HG03135 (cell line): ENCODE measurements around the gene LRRC47.

Source experiments
- ATAC-seq: cut with Tn5 transposase; IDR thresholded peaks from one replicate; pipeline ENCODE4 v1.9.1; 2021; ENCODE audit warnings: mild to moderate bottlenecking, moderate library complexity; ENCODE audit not compliant: unreplicated experiment

The LRRC47 gene

DNA sequence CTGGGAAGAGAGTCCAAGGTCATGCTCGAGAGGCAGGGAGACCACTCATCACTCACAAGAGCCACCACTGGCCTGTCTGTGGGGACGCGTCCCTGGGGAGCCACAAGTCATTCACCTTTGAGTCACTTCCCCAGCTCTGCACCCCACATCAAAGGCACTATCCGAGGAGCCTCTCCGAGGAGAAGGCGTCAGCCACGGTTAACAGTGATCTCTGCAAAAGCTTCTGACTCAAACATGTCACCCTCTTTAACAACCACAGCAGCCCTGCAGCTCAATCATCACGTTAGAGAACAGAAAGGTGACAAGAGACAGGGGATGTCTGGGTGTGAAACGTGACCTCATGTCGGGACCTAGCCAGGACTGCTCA is 9.0 kb downstream of the LRRC47 start:
- no peak for ATAC-seq

DNA sequence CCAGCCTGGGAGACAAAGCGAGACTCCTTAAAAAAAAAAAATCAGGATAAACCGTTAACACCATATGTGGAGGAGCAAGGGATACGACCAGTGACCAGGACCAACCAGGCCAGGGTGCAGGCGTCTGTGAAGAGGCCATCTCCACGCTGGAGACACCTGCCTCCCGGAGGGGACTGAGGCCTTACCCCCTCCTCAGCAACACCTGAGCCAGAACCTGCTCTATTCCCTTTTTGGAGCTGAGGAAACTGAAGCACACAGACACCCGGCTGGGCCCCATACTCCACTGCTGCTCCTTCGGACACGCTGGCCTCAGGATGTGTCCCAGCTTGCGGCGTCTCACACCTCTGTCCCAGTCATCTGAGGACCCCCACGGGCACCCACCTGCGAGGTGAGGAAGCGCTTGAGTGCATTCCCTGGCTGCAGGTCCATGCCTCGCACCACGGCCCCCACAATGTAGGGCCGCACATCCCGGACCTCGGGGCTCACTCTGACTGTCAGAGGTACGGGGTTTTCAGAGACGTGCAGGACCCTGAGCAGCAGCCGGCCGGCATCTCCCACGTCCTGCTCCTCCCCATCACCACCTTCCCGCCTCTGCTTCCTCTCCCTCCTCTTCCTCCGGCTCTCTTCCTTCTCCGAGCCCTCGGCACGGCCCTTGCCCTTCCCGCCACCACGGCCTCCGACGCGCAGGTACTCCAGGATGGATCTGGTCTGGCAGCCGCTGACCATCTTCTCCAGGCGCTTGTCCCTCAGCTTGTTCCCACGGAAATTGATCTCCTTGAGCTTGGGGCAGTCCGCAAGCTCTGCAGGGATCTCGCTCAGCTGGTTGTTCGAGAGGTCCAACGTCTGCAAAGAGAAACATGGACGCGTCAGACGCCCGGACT is 9.6 kb downstream of the LRRC47 start:
- no peak for ATAC-seq

DNA sequence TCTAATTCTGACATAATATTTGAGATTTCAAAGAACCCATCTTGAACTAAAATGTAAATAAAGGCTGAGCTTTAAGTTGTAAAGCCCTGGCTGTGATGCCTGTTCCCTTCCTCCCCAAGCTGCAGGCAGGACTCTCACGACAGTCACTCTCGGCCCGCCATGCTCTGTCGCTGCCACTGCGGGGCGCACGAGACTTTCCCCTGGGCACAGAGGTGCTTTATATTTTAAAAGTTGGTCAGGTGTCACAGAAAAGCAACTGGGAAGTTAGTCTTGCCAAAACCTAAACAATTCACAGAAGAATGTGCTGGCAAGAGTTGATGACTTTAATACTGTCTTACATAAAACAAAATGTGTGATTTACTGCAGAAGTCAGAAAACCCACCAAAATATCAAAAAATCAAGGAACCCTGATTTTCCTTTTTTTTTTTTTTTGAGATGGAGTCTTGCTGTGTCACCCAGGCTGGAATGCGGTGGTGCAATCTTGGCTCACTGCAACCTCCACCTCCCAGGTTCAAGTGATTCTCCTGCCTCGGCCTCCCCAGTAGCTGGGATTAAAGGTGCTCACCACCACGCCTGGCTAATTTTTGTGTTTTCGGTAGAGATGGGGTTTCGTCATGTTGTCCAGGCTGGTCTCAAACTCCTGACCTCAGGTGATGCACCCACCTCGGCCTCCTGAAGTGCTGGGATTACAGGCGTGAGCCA is 10.7 kb downstream of the LRRC47 start:
- ATAC-seq, result no peak

DNA sequence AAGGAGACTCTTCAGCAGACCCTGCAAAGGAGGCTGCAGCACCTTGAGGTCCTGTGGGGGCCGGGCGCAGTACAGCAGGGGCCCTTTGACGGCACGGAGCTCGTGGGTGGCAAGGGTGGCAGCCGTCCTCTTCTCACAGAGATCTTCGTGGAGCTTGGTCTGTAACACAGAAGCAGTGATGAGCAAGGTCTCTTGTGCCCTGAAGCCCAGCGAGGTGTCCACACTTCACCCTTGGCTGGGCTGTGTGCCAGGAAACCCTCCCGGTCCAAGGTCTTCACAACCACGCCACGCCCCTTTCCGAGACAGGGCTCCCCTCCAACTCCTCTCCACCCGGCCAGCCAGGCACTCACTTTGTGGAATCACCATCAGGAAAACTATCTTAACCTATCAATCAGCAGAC is 11.3 kb downstream of the LRRC47 start:
- no peak for ATAC-seq

DNA sequence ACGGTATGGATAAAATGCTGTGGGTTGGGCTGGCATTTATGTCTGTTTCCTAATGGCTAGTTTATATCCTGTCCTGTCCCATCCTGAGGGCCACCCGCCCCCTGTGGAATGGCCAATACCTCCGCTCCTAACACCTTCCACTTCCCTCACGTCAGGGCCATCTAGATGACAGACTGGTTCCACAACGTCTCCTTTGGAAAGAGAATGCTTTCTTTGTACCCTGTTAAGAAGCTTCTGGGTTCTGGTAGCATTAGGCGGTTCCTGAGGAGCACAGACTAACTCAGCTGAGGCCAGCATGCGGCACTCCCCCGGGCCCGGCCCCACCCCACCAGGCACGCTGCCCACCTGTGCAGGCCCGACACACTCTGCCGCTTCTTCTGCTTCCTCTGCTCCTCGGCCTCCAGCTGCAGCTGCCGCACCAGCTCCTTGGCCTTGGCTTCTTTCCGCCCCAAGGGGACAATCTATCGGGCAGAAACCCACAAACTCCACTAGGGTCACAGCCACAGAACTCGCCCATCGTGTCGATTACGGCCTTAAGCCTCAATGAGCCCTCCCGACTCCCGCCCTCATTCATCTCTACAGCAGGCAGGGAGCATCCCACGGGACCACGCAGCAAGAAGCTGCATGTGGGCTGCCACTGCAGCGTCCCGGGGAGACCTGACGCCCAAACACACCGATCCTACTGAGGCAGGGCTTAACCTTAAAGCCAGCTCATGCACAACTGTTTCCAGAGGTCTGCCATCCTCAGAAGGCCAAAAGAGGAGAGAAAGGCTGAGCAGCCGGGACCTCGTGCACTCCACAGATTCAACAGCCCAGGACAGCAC is 12.4 kb downstream of the LRRC47 start:
- ATAC-seq, result no peak

DNA sequence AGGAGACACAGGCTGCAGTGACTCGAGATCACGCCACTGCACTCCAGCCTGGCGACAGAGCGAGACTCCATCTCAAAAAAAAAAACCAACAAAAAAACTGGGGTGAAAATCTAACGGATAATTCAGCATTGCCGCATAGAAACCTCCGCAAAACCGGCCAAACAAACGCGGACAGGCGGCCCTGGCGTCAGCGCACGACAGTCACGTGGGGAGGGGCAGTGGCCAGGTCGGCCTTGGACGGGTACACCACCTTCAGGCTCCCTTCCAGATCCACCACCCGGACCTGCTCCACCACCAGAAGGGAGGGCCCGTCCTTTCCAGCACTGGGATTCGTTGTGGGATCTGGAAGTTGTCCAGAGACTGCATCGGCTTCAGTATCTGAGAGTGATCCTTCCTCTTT is 15.4 kb downstream of the LRRC47 start:
- ATAC-seq, result no peak

DNA sequence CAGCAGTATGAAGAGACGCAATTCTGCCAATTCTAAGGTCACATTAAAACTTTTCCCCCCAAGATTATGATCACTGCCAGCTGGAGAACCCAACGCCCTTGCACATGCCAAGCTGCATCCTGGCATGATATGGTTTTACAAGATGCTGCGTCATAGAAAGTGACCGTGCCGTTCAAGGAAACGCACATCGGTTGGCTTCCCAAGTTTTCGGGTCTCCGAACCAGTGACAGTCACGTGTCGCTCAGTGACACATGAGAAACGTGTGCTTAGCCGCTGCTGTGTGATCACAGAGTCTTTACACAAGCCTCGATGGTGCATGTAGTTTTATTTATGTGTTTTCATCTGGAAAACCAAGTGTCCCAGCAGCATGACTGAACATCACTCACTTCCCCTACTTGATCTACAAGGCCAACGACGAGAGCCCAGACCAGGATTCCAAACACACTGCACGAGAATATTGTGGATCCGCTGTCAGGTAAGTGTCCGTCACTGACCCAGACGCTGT is 16.3 kb downstream of the LRRC47 start:
- no peak for ATAC-seq

DNA sequence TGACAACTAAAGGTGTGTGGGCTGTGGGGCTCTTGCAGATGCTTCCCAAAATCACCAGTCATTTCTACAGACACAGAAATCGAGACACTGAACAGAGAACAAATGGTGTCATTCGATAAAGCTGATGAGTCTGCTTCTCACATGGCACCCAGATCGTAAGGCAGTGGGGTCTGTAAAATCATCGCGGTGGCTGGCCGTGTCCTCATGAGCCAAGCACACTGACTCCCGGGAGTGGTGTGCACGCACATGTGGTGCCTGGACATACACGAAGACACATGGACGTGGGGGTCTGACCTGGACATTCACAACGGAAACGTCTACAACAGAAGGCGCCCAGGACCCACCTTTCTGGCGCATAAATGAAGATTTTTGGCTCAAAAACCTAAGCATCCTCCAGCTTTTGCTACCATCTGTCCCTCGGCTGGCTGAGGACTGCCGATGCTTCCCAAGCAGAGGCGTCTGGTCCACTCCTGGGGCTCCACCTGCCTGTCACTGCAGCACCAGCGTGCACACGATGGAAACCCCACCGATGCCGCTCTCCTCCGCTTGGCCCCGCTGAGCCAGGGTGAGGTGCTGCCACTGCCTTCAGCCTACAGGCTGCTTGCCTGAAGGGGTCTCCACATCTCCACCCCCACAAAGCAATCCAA is 16.9 kb downstream of the LRRC47 start:
- no peak for ATAC-seq

DNA sequence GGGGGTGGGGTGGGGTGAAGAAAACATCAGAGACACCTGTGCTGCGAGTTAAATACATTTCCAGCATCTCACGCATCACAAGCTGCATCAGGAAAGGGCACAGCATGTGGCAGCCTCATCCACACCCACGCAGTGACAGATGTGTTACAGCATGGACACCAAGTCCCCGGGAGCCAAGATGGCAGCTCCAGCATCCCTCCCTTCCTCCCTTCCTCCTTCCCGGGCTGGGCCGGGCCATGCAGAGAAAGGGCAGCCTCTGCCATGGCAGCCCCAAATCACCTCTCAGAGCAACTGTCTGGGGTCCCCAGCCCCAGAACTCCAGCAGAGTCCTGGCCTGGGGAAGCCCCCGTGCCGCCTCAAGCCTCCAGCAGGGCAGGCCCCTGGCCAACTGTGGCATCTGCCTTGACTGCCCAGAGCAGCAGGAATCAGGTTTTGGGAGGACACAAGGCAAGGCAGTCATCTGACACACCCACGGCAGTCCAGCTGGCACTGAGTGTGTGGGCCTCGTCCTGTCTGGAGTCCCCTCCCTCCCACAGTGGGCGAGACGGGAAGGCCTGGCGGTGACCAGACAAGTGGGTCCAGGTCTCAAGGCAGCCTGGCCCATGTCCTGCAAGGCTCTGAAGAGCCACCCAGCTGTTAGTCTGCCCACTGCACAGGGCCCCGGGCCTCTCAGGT is 17.6 kb downstream of the LRRC47 start:
- no peak for ATAC-seq

DNA sequence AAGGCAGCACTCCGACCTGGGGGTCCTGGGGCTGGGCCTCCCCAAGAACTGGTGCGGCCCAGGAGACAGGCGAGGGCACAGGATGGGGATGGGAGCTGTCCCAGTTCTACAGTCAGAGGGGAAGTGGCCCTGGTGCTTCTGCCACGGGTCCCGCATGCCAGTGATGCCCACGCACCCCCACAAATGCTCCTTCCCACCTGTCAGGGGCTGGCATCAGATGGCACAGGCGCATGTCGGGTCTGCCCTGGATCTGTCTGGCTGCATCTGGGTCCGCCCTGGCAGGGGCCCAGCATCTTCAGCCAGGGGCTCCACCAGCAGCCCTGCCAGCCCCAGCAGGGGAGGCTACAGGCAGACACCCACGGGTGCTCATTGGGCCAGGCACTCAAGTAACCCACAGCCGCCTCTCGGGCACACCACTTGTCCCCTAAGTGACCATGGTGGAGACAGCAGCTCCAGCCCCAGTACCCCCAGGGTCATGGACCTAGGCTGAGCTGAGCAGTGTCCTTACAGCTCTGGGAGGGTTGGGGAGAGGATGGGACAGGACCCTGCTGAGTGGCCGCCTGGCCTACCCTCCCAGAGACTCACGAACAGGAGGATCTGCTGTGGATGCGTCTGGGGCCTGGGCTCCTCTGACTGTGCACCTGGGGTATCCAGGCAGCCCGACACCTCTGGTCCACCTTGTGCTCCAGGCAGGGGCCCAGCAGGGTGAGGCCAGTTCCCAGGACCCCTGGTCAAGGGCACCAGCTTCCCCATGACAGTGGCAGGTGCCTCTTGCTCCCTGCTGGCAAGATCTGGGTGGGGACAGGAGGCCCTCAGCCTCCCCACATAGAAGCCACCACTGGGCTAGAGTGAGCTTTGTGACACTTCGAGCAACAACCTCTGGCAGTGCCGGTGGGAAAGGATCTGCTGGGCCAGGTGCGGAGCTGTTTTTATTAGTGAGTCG is 18.4 kb downstream of the LRRC47 start:
- ATAC-seq, result no peak

DNA sequence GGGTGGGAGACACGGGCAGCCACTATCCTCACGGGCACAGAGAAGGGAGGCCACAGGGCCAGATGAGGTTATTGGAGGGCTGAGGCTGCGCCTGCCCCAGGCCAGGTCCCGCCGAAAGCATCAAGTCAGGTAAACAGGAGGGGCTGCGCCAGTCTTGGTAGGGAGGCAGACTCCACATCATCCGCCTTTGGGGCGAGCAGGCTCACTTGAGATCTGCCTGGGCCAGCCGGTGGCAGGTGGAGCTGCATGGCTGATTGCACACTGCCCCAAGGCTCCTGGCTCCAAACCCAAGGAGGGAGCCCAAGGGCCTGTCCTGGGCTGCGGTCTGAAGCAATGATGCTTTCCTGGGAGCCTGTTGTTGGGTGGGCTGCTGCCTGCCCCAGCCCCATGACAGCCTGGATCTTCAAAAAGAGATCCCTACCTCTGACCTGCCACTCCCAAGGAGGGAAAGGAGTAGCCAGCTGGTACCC is 19.2 kb downstream of the LRRC47 start:
- no peak for ATAC-seq

DNA sequence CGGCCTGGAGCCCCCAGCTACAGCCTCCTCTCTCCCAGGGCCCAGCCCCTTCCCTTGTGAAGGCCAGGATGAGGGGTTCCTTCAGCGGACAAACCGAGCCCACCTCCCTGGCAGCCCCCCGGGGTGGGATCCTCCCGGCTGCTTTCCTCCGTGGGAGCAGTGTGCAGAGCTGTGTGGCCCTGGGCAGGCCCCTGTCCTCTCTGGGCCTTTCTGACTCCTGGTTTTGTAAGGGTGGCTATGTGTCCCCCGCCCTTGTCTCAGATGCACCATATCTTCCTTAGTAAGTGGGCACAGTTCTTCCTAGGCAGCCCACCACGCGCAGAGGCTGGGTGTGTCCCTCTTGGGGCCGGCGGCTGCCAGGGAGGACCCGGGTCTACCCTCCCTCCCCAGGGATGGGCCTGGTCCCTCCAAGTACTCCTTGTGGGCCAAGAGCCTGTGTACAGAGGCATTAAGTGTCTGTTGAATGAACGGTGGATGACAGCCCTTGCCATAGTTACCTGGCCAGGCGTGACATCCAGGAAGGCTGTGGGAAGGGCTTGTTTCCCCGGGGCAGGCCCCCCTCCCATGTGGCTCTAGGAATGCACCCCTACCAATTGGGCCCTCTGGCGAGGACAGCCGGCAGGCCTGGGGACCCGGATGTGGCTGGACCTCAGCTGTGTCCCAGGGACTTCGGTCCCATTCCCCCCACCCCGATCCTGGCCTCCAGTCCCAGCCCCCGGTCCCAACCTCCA is 19.9 kb downstream of the LRRC47 start:
- no peak for ATAC-seq

DNA sequence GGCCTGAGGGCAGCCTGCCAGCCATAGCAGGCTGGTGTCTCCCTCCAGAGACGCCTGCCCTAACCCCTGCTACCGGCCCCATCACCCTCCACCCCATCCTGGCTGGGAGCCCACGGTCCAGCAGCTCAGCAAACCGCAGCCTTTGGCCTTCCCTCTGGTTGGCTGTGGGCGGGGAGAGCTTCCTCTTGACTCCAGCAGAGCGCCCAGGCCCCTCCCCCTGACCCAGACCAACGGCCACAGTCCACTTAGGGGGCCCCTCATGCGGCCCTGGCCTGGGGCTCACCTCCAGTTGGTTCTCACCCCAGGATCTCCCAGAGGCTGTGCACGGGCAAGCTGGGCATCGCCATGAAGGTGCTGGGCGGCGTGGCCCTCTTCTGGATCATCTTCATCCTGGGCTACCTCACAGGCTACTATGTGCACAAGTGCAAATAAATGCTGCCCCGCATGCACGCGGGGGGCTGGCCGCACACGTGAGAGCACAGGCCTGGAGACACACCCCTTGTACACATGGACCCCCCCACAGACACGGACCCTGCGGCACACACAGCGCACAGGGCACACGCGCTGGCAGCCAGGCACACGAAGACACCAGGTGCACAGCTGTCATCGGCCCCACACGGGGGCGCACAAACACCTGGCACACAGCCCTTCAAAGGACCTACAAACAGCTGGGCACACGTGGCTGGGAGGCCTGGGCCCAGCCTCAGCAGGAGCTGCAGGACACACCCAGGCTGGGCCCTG is 20.6 kb downstream of the LRRC47 start:
- no peak for ATAC-seq

DNA sequence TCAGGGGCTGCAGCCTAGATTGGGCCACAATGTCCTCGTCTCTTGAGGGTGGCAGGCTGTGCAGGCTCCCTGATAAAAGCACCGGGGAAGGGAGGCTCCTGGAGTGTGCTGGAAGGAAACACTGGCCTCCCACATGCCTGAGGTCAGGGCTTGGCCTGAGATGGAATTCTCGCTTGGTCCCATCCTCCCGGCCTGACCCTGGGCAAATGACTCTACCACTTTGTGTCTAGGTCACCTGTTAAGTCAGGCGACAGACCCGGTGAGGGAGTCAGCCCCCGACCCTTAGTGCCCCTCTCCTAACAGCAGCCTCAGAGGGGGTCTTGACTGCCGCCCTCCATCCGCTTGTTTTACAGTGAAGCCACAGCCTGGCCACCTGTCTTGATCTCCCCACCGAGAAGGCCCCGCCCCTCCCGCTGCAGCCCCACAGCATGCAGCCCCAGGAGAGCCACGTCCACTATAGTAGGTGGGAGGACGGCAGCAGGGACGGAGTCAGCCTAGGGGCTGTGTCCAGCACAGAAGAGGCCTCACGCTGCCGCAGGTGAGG is 21.3 kb downstream of the LRRC47 start:
- ATAC-seq, result no peak

DNA sequence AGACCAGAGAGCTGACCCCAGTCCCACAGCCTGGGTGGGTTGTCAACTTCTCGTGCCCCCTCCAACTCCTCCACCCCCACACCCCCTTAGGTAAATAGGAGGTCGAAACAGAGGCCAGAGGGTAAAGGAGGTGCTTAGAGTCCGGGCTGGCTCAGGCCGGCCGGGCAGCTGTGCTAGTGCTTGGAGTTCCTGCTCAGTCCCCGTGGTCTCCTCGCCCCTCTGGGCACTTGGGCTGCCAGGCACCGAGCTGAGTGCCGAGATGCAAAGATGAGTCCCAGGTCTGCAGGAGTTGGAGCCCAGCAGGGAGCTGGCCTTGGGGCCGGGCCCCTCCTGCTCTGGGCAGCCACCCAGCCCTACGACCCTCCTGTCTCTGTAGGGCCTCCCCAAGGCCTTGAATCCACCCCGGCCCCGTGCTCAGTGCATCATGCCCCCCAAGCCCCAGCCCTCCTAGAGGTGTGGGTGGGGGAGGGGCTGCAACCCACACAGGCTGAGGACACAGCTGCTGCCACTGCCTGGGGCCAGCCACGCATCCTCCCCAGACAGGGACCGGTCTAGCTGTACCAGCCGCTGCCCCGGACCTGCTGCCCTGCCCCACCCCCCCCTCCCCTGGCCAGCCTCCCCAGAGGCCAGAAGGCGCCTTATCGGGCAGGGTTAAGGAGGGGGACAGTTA is 21.9 kb downstream of the LRRC47 start:
- ATAC-seq, result no peak

DNA sequence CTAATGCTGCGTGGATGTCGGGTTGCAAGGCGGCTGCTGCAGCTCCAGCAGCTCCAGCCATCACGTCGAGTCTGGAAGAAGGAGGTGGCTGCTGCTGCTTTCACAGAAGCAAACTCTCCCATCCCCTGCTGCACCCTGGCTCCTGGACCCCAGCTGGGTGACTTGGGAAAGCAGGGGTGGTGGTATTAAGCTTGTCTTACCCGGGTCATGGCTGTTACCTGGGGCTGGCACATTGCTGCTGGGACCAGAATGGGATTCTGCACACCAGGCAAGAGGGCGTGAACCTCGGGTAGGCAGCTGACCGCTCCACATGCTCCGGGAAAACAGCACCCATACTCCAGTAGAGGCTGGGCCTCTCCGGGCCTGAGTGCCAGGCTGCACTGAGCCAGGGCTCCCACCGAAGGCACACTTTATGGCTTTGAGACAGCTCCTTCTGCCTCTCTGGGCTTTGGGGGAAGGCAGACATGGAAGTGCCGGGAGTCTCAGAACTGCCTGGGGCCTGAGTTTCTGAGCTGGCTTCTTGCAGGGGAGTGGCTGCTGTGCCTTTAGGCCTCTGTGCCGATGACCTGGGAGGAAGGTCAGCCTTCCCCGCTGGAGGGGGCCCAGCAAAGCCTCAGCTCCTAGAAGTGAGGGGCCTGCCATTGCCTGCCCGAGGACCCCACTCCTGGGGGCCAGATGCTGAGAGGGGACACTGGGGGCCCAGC is 22.6 kb downstream of the LRRC47 start:
- ATAC-seq, result no peak
